Fibroblast of pulmonary artery (primary cell): Measurements from ENCODE around the gene KIRREL1.

Experiments
- DNase-seq: peaks from one replicate; pipeline ENCODE4 v3.0.0-alpha.2; 2010; ENCODE audit warnings: low read depth
- H3K4me3 ChIP-seq: replicated peaks from 2 replicates; pipeline ENCODE4 v1.5.1; 2011; ENCODE audit warnings: low read depth, mild to moderate bottlenecking, control low read depth, low read length, moderate library complexity
- CTCF ChIP-seq: IDR thresholded peaks from 2 replicates; pipeline ENCODE4 v1.5.1; 2011; ENCODE audit warnings: mild to moderate bottlenecking, control low read depth, low read length, inconsistent platforms; ENCODE audit errors: missing control alignments

Gene KIRREL1

GRCh38 chr1:158146739-158147138, 153.3 kb downstream of the KIRREL1 start:
- H3K4me3 ChIP-seq, result no peak overlapping the region
- peak; percentile 24 for DNase-seq

GRCh38 chr1:158147401-158147800, 154.0 kb downstream of the KIRREL1 start:
- DNase-seq, result no peak
- no peak for TF ChIP-seq CTCF
- H3K4me3 ChIP-seq, result no peak overlapping the region

More at GRCh38 chr1:158146739-158147138, 153.3 kb downstream of the KIRREL1 start:
- TF ChIP-seq CTCF, result no peak

DNA sequence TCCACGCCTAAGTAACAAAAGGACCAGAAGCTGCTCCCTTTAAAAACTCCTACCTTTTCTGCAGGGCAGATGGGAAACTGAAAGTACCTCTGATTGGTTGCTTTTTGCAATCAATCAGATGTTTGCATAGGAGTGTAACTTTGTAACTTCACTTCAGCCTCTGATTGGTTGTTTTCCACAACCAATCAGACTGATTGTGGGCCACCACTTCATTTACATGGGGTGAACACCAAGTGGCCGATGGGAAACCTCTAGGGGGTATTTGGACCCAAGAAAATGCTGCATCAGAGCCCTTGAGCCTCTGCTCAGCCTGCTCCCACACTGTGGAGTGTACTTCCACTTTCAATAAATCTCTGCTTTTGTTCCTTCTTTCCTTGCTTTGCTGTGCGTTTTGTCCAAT, 154.4 kb downstream of the KIRREL1 start:
- H3K4me3 ChIP-seq, result no peak overlapping the region
- no peak for TF ChIP-seq CTCF
- DNase-seq, result no peak

DNA sequence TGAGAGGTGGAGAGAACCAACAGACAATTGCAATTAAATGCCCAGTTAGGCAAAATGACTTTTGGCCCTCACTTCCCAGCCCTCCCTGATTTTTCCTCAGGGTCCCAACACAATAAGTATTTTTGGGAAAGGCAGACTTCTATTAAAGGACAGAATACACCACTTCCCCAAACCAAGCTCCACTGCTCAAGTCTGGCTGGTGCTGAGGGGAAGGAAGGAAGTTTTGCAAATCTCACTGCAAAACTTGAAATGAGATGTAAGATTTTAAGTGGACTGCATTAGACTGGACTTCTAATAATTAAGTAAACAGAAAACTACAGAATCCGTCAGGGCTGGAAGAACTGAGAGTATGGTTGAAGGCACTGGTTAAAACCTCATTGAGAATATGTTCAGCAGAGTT, 155.0 kb downstream of the KIRREL1 start:
- TF ChIP-seq CTCF, result no peak
- DNase-seq, result no peak
- no peak overlapping the region for H3K4me3 ChIP-seq

- TF ChIP-seq CTCF, result no peak
- H3K4me3 ChIP-seq, result peak overlapping the region; percentile 46
- DNase-seq, result no peak
Measured at GRCh38 chr1:158149175-158149574, 155.7 kb downstream of the KIRREL1 start.
